HG02798 (cell line): ENCODE data around the gene COL4A3.

Experiments used
- ATAC-seq: cut with Tn5 transposase; IDR thresholded peaks from one replicate; pipeline ENCODE4 v1.9.1; 2021; ENCODE audit warnings: mild to moderate bottlenecking; ENCODE audit not compliant: unreplicated experiment, poor library complexity

COL4A3 gene

DNA sequence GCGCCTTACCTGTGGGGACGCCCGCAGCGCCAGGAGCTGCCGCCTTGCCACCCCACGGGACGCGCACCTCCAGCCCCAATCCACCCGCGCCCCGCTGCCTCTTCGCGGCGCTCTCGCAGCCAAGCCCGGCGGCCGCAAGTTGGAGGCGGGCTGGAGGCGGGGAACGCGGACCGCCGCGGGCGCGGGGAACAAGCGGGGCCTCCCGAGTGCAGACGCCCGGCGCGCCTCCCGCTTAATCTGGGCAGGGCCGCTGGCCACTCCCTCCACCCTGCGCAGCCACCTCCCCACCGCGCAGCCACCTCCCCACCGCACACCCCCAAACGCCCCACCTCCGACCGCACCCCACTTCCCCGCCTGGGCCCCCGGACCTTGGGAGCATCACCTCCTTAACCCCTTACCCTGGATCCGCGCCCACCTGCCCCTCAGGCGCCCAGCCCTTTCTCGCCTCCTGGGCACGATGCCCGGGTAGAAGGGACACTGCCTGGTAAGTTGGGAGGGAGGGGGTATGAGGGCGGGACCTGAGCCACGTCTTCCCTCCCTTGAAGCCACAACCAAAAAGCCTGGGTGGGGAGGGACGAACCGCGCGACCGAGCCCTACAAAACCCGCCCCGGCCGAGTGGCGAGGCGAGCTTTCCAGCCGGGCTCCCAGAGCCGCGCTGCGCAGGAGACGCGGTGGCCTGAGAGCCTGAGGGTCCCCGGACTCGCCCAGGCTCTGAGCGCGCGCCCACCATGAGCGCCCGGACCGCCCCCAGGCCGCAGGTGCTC lies at the start of gene COL4A3, which contains the start of gene COL4A4:
Gene COL4A3, plus strand, starts transcription at position 627 of the 765 bp plus-strand sequence. Its CDS starts 103 bp downstream, at position 730.
Gene COL4A4, minus strand, starts transcription at position 208 of the 765 bp plus-strand sequence. CDS start 16,722 bp downstream, outside the sequence.
- ATAC-seq = peak; percentile 72

DNA sequence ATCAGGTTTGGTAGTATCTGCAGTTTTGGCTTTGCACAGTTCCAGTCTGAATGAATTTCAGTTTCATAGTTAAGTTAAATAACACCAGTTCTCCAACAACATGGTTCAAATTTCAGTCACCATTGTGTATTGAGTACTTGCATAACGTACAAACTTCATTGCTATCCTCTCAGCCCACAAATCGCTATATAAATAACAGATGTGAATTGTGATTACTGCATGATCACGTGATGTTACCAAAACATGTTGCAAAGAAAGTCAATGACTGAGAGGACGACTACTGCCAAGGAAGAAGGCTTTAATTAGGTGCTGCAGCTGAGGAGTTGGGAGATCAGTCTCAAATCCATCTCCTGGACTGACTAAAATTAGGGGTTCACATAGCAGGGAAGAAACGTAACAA lies 48.7 kb upstream of the COL4A3 start:
- ATAC-seq = no peak

DNA sequence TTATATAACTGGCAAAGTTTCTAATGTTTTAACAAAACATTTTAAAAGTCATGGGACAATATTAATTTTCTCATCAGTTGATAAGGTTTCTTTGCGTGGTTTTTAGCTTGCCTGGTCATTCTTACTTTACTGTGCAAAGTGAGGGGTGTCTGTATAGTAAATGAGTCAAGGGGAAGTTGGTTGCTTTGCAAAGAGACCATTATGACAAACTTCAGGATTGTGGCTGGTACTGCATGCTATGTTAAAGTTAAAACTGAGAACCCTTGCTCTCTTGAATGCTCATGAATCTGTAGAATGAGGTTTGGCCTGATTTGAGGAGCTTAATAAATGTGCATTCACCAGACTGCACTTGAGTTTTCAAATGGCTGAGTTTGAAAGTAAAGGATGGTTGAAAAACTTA lies 47.4 kb upstream of the COL4A3 start:
- peak; percentile 48 for ATAC-seq

DNA sequence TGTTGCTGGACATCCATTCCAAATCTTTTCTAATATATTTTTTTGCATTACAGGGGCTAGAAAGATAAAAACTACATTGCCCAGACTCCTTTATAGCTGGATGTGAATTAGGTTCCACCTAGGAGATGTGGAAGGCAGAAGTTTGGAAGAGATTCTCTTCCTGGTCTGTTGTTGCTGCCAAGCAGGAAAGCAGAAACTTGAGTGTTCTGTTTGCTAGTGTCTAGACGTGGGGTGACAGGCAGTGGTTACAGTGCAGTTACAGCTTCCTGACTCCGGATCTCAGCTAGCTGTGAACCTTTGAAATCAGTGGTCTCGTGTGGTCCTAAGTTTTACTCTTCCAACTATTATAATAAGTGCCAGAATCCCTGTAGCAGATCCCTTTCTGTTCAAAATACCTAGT lies 46.6 kb upstream of the COL4A3 start:
- no peak for ATAC-seq

DNA sequence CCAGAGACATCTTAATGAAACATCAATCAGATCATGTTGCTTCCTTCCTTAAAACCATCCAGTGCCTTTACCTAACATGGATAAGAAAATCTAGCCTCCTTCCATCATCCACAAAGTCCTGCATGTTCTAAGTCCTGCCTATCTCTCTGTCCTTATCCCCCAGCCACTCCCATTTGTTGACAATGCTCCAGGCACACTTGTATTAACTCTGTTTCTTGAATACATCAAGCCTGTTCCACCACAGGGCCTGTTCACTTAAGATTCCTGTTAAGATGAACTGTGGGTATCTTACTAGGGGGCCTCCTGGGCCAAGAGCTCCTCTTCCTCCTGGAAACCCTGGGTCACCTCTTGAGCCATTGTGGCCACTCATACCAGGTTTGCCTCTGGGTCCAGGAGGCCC lies 46.1 kb upstream of the COL4A3 start:
- no peak for ATAC-seq

DNA sequence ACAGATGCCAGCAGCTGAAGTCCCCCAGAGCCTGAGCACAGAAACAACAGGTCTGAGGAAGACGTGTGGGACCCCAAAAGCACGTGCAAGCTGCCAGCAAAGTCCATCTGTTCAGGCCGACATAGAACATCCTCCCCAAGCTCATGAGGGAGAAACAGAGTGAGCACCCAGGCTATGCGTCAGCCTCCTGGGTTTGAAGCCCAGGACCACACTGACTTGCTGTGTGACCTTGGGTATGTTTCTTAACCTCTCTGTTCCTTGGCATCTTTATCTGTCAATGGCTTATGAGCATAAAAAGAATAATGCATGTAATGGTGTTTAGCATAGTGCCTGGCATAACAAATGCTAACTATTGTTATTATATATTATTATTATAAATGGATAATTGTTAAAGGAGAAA lies 40.7 kb upstream of the COL4A3 start:
- no peak for ATAC-seq

DNA sequence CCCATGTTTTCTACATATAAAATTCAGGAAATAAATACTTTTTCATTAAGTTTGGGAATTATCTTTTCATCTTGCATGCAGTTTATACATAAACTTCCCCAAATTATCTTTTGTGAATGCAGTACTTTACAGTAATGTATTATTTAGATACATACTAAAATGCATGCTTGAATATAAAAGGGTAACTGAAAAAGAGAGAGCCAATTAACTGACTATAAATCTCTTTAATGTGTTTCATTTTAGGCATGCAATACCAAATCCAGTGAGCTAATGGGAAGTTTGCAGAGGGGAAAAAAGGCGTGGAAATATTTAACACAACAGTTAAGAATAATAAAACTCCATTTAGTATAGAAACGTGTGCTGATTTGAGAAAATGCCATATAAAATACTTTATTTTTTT lies 39.6 kb upstream of the COL4A3 start:
- ATAC-seq = no peak

DNA sequence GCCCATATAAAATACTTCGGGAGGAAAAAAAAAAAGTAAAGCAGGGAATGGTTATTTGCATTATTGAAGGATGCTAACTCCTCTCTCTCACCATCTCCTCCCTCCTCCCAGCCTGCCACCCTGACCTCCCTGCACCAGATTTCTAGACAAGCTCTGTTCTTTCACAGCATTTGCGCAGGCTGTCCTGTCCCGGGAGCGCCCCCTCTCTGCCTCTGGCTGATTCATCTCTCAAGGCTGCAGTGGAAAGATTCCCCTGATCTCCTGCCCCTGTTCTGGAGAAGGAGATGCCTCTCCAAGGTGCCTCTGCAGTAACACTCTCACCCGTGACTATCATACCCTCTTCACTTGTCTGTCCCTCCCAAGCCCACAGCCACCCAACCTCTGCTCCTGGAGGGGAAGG lies 38.9 kb upstream of the COL4A3 start:
- ATAC-seq = no peak

DNA sequence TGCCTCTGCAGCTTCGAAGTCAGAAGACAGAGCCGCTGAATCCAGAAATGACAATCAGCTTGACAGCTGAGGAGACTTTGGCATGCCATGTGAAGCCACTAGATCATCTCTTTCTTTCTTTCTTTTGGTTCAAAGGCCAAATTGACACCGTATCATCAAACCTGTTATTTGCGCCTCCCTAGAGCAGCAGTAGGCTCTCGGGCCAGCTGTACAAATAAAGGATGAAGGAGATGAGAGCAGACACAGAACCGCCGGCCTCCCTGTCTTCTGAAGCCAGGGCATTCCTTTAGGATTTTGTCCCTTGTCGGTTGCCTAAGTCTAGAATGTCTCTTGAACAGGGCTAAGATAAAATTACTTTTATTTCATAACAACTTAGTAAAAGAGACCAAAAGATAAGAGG lies 37.2 kb upstream of the COL4A3 start:
- no peak for ATAC-seq

DNA sequence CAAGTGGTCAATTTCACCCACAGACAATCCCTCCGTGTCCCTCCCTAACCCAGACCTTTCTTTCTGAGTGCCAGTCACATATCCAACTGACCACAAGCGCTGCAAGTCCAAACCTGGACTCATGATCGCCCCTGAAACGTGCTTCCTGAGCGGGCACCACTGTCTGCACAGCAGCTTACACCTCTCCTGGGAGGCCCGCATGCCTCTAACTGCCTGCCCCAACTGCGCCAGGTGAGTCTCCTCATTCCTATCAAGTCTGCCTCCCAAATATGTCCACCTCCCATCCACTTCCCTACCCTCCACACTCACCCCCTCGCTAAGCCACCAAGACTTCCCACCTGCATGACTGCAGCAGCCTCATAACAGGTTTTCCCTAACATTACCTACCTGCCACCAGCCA lies 33.8 kb upstream of the COL4A3 start:
- no peak for ATAC-seq

DNA sequence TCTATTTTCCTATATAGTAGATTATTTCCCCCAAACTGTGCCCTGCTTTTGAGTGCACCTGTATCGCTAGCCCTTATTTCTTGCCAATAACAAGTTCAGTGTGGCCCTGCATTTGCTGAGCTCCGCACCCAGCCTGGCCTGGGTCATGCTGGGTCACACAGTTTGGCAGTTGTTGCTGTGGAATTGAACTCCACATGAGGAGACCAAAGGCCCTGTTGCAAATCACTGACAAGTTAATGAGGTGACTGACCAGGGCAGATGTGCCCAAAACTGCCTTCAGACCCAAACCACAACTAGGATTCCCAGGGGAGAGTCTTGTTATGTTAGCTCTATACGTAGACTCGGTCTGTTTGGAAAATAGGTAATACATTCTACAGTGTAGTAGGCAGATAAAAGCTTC lies 31.4 kb upstream of the COL4A3 start:
- ATAC-seq = no peak

DNA sequence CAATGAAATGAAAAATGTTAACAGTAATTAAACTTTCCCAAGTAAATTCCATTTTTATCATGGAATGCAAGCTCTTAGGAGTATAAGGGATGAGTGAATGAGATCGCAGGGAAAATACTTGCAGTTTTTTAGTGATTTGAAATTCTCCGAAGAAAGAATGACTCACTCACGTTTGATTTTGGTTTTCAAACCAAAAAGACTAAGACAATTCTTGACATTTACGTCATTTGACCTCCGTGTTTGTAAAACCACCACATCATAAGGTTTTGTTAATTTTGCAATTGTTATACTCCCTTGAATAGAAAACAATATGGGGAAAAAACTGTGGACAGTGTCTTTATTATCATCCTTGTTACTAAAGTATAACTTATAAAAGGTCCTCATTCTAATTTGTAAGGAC lies 29.8 kb upstream of the COL4A3 start:
- ATAC-seq = no peak

DNA sequence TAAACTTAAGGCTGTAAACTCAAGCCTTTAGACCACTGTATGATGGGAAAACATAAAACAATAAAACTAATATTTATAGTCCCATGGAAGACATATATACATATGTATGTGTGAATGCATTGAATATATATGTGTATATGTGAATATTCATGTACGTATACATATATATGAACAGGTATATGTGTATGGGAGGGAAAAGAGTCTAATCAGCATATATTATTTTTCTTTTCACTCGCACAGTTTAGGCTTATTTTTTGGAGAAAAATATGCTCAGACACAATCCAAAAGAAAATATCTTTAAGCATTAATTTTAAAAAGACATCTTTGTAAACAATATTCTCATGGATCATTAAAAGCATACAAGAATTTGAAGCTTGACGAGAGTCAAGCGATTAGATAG lies 23.1 kb upstream of the COL4A3 start:
- ATAC-seq = no peak

DNA sequence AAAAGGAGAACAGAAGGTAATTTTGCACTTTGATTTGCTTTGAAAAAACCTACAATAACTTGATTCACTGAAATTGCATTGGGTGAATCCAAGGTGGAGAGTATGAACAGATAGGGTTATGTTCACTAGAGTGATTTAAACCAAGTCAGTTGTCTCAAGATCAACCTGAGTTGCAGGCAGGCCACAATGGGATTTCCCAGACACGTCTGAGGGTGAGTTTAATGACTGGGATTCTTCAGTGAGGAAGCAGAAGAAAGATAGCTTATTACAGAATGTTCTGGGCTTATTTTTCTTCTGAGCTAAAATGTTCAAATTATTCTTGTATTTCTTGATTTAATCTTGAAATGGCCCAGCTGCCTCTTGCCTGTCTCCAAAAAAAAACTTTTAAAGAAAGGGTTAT lies 20.5 kb upstream of the COL4A3 start:
- ATAC-seq = no peak

DNA sequence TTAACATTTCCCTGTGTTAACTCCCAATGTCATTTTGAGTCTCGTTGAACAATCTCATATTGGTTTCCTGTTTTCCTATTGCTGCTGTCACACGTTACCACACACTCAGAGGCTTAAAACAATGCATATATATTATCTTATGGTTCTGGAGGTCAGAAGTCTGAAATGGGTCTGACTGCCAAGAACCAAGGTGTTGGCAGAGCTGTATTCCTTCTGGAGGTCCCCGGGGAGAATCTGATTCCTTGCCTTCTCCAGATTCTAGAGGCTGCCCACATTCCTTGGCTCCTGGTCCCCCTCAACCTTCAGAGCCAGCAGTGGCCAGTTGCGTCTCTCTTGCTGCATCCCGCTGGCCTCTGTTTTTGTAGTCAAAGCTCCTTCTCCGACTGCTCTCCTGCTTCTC lies 18.0 kb upstream of the COL4A3 start:
- ATAC-seq = no peak

DNA sequence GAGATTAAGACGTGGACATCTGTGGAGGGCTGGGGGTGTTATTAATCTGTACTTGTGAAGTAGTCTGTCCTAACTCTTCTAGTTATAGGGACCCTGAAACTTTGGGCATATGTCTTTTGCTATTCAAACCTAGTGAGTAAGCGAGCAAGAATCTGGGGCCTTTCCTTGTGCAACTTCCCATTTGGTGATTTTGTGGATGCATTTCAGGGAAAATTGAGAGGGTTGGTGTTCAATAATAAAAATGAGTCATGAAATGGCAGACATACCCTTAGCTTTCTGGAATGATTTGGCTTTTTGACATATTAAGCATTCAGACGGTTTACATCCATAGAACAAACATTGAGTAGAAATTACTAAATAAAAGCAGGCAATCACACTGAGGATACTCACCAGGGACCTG lies 17.4 kb upstream of the COL4A3 start:
- no peak for ATAC-seq

DNA sequence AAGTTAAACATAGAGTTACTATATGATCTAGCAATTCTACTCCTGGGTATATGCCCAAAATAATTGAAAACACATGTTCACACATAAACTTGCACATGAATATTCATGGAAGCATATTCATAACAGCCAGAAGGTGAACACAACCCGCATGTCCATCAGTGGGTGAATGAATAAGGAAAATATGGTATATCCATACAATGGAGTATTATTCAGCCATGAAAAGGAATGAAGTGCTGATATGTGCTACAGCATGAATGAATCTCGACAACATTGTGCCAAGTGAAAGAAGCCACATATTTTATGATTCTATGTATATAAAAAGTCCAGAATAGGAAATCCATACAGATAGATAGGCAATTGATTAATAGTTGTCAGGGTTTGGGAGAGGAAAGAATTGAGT lies 16.3 kb upstream of the COL4A3 start:
- no peak for ATAC-seq

DNA sequence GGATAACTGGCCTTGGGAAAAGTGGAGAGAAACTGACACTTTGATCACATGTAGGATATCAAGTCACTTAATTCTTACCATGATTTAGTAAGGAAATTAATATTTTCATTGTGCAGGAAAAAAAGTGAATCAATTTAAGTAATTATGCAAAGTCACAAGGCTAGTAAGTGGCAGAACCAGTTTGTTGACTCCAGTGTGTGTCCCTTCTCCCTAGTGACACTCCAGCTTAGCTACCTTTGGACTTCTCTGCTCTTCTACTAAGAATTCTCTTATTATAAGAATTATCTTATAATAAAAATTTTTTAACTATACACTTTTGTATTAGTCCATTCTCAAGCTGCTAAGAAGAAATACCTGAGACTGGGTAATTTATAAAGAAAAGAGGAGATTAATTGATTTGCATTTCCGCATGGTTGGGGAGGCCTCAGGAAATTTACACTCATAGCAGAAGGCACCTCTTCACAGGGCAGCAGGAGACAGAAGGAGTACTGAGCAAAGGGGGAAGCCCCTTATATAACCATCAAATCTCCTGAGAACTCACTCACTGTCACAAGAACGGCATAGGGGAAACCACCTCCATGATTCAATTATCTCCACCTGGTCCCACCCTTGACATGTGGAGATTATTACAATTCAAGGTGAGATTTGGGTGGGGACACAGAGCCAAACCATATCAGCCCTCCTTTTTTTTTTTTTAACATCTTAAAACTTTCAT lies 14.0 kb upstream of the COL4A3 start:
- no peak for ATAC-seq

DNA sequence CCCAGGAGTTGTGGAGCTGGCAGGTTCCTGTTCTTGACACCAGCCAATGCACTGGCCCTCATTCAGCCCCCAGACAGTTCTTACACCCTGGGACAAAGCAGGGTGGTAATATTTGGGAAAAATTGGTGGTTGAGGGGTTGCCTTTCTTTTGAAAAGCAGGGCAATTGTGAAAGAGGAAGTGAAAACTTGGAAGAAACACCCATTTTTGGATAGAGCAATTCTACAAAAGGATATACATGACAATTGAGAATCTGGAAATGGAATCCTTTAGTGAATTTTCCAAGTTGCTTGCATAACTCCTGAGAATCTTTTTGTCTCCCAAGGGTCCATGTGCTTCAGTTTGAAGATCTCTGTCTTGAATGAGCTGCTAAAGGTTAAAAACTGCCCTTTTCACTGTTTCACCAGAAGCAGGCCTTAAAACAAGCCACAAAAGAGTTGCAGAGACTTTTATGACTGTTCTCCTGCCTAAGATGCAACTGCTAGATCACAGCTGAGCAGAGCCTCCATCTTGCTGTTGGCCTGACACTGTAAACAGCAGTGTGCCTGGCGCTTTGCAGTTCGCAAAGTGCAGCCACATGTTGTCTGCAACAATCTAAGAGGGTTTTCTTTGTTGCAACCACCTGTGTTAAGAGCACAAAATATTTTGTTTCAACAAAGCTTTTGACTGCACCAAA lies 12.2 kb upstream of the COL4A3 start:
- ATAC-seq = no peak

DNA sequence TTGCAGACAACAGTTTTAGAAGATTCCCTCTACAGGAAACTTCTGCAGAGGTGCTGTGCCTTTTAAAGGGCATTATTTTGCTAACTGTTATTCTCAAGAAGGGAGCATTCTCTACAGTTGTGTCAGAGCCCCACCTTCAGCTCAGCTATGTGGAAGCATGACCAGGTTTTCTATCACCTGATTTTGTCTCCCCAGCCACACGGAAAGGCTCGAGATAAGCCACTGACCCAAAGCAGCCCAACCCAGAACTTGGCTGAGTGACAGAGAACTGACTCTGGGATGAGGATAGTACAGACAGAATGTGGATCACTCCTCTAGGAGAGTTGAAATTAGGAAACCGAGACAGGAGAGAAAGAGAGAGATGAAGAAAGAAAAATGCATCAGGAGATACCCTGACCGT lies 11.1 kb upstream of the COL4A3 start:
- no peak for ATAC-seq

DNA sequence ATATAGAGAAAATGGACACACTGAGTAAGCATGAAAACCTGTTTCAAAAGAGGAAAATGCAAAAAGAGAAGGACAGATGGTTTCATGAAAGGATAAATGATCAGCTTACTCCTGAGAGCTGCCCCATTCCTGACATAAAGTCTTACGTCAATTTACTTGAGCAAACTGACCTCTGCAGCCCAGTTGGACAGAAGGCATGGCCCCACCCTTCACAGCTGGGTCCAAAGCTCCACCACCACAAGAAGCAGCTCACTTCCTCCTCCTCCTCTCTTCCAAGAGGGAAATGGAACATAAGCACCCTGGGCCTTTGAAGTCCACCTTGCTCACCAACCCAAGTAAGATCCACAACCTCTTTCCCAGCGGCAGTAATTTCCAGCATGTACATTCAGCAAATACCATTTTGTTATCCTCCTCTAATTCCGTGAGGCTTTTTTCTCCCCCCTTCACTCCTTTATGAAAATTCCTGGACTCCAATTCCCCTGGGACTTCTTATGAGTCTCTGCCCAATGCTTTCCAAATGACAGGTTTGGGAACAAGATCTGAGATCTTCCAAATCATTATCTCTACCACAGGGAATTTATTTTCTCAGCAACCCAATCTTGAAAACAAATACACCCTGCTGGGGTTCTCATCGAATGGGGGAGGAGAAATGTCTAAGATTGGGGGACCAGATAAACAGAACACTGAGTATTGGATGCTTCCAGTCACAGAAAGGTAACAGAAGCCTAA lies 10.5 kb upstream of the COL4A3 start:
- ATAC-seq = no peak
